MCF 10A (cell line): ENCODE results near the gene GREB1. TPM values are rescaled to one million over a fixed set of nuclear protein-coding genes. Genes with fewer than 3 reads are reported as not detected.

Experiments
- BruUV-seq: library from RNA; stranded (reverse); fragments of 400-500 nt; replicated peaks from 2 replicates; lab custom pipeline; 2021; lab: Mats Ljungman, UMichigan
- CTCF ChIA-PET: fragments of 300-600 bp; sonication (Branson Sonifier 250); formaldehyde crosslinking; extraction: SDS; loops from one replicate; lab custom pipeline; 2021; ENCODE audit warnings: antibody characterized with exemption, inconsistent platforms; lab: Yijun Ruan, JAX
- POLR2A ChIA-PET: fragments of 300-600, 350-650 bp; sonication (Branson Sonifier 250); formaldehyde crosslinking; extraction: SDS; loops from one replicate; lab custom pipeline; 2020; ENCODE audit warnings: antibody characterized with exemption, inconsistent platforms; lab: Yijun Ruan, JAX
- DNase-seq: peaks from one replicate; pipeline ENCODE4 v3.0.0-alpha.2; 2018; ENCODE audit not compliant: unreplicated experiment
- H3K27ac Mint-ChIP-seq: one replicate; pipeline ENCODE4 v1.8.0; 2022; ENCODE audit warnings: mild to moderate bottlenecking, low read depth, mixed read lengths; ENCODE audit not compliant: unreplicated experiment
- H3K27me3 Mint-ChIP-seq: one replicate; pipeline ENCODE4 v1.8.0; 2022; ENCODE audit warnings: mixed read lengths; ENCODE audit not compliant: insufficient read depth, unreplicated experiment
- H3K36me3 Mint-ChIP-seq: one replicate; pipeline ENCODE4 v1.8.0; 2022; ENCODE audit warnings: mild to moderate bottlenecking, moderate library complexity, mixed read lengths; ENCODE audit not compliant: insufficient read depth, unreplicated experiment
- H3K4me1 Mint-ChIP-seq: one replicate; pipeline ENCODE4 v1.8.0; 2022; ENCODE audit warnings: mixed read lengths; ENCODE audit not compliant: insufficient read depth, unreplicated experiment
- H3K4me3 Mint-ChIP-seq: one replicate; pipeline ENCODE4 v1.8.0; 2022; ENCODE audit warnings: mild to moderate bottlenecking, moderate library complexity, mixed read lengths; ENCODE audit not compliant: unreplicated experiment
- H3K9me3 Mint-ChIP-seq: one replicate; pipeline ENCODE4 v1.8.0; 2022; ENCODE audit warnings: mixed read lengths; ENCODE audit not compliant: unreplicated experiment
- CTCF ChIP-seq: fragments of 200-600 bp; IDR thresholded peaks from one replicate; pipeline ENCODE4 v1.8.0; 2022; ENCODE audit warnings: antibody characterized with exemption, mild to moderate bottlenecking; ENCODE audit not compliant: unreplicated experiment
- intact Hi-C: fragments of 100-400 bp; cut with micrococcal nuclease; formaldehyde crosslinking; loops from 2 replicates; pipeline ENCODE4 v1.14.1; 2022
- total RNA-seq: library from RNA; stranded (reverse); gene quantifications from 2 replicates; pipeline ENCODE4 v1.2.3, GENCODE V29; 2022

Gene GREB1
- total RNA-seq, 1 experiment from 2014 or later: 1.7 TPM

GRCh38 chr2:11534071-11534745, 363 bp downstream of the GREB1 start:
- Mint-ChIP-seq H3K9me3 (no peaks in the 10 kb centered on the region), H3K36me3 (no peaks in the 10 kb centered on the region), H3K27me3 (peaks cover 10% of the 10 kb centered on the region), H3K4me1 (peaks cover 51% of the 10 kb centered on the region), H3K27ac (peak overlapping the region; percentile 3), H3K4me3 (peak overlapping the region; percentile 53)
- CTCF ChIA-PET: interaction anchor here (0.6 to 3.1 kb wide), 15 partner anchors 8 to 219 kb away, joined by 3 to 28 read pairs (median 4); no protein-coding TSS in a partner anchor
- intact Hi-C loops: loop anchor here (5.0 kb wide), 1 partner anchor 37 kb away; no protein-coding TSS in a partner anchor
- TF ChIP-seq CTCF: no peak
- DNase-seq: no peak
- POLR2A ChIA-PET: interaction anchor here (0.7 to 2.3 kb wide), 12 partner anchors 9 to 722 kb away, joined by 3 to 12 read pairs (median 6); partner anchors contain the start of genes E2F6 and ROCK2
- no TSS peak for BruUV-seq

GRCh38 chr2:11534746-11535484, 1.1 kb downstream of the GREB1 start:
- peak; percentile 31 for TF ChIP-seq CTCF
- intact Hi-C loops: loop anchor here (5.0 kb wide), 1 partner anchor 38 kb away; no protein-coding TSS in a partner anchor
- BruUV-seq: no TSS peak
- POLR2A ChIA-PET: interaction anchor here (0.7 to 2.3 kb wide), 6 partner anchors 12 to 69 kb away, joined by 3 to 12 read pairs (median 10); partner anchors contain the start of gene E2F6
- Mint-ChIP-seq H3K4me1 (peaks cover 58% of the 10 kb centered on the region), H3K27ac (peak overlapping the region; percentile 3), H3K4me3 (peak overlapping the region; percentile 53), H3K36me3 (no peaks in the 10 kb centered on the region), H3K9me3 (no peaks in the 10 kb centered on the region), H3K27me3 (peaks cover 10% of the 10 kb centered on the region)
- CTCF ChIA-PET: interaction anchor here (0.6 to 3.1 kb wide), 15 partner anchors 7 to 204 kb away, joined by 3 to 28 read pairs (median 4); no protein-coding TSS in a partner anchor
- no peak for DNase-seq

- POLR2A ChIA-PET: no interaction called here
Observed at GRCh38 chr2:11535899-11536344, 2.1 kb downstream of the GREB1 start.

More at GRCh38 chr2:11535899-11536344, 2.1 kb downstream of the GREB1 start:
- no peak for TF ChIP-seq CTCF
- H3K36me3 Mint-ChIP-seq: no peaks in the 10 kb centered on the region
- intact Hi-C loops: no loop called here
- BruUV-seq: no TSS peak
- peaks cover 10% of the 10 kb centered on the region for H3K27me3 Mint-ChIP-seq
- CTCF ChIA-PET: interaction anchor here (0.8 kb wide), 1 partner anchor 50 kb away, joined by 3 read pairs; no protein-coding TSS in a partner anchor
- H3K9me3 Mint-ChIP-seq: no peaks in the 10 kb centered on the region
- H3K4me3 Mint-ChIP-seq: no peak overlapping the region
- H3K4me1 Mint-ChIP-seq: peaks cover 69% of the 10 kb centered on the region
- no peak for DNase-seq
- H3K27ac Mint-ChIP-seq: no peak overlapping the region
